ENCODE measurements around the gene TAF5L. TPM values are rescaled to one million over a fixed set of nuclear protein-coding genes. Genes with fewer than 3 reads are reported as not detected.

Gene TAF5L
- total and polyA plus RNA-seq, 2 of the 13 experiments (the other 11 are each of a cell fraction or from before 2014, with no cell fraction given), result 10.8 to 18.2 TPM

DNA sequence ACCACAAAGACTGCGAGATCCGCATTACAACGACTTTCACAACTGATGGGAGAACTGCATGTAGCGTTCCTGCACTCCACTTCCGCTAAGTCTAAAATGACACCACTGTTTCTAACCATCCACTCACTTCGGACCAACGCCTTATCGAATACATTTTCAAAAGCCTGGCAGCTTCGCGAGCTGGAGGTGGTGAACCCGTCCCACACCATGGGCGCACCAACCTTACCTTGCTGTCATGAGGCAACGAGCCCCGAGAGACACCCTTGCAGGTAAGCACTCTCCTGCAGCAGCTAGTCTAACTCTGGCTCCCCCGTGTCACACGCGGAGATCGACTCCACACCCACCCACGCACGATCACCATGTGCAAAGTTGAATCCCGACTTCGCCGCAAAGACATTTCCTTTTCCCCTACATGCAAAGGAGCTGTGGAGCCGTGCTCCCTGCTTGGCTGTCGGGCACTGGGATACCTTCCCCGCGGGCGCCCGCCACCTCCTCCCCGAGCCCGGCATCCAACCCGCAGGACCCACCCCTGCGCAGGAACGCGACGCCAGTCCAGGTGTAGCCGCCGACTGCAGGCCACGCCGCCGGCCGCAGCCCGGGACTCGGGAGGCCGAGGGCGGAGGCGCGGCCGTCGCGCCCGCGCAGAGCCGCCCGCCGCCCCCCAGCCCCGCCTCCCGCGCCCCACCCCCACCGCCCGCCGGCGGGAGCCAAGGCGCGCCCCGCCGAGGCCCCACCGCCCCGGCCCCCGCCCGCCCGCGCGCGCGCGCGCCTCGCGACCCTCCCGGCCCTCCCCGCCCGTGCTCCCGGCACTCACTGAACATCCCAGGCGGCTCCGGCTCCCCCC, 629 bp downstream of the TAF5L start (continued):
- TF ChIP-seq, protein P1, sequence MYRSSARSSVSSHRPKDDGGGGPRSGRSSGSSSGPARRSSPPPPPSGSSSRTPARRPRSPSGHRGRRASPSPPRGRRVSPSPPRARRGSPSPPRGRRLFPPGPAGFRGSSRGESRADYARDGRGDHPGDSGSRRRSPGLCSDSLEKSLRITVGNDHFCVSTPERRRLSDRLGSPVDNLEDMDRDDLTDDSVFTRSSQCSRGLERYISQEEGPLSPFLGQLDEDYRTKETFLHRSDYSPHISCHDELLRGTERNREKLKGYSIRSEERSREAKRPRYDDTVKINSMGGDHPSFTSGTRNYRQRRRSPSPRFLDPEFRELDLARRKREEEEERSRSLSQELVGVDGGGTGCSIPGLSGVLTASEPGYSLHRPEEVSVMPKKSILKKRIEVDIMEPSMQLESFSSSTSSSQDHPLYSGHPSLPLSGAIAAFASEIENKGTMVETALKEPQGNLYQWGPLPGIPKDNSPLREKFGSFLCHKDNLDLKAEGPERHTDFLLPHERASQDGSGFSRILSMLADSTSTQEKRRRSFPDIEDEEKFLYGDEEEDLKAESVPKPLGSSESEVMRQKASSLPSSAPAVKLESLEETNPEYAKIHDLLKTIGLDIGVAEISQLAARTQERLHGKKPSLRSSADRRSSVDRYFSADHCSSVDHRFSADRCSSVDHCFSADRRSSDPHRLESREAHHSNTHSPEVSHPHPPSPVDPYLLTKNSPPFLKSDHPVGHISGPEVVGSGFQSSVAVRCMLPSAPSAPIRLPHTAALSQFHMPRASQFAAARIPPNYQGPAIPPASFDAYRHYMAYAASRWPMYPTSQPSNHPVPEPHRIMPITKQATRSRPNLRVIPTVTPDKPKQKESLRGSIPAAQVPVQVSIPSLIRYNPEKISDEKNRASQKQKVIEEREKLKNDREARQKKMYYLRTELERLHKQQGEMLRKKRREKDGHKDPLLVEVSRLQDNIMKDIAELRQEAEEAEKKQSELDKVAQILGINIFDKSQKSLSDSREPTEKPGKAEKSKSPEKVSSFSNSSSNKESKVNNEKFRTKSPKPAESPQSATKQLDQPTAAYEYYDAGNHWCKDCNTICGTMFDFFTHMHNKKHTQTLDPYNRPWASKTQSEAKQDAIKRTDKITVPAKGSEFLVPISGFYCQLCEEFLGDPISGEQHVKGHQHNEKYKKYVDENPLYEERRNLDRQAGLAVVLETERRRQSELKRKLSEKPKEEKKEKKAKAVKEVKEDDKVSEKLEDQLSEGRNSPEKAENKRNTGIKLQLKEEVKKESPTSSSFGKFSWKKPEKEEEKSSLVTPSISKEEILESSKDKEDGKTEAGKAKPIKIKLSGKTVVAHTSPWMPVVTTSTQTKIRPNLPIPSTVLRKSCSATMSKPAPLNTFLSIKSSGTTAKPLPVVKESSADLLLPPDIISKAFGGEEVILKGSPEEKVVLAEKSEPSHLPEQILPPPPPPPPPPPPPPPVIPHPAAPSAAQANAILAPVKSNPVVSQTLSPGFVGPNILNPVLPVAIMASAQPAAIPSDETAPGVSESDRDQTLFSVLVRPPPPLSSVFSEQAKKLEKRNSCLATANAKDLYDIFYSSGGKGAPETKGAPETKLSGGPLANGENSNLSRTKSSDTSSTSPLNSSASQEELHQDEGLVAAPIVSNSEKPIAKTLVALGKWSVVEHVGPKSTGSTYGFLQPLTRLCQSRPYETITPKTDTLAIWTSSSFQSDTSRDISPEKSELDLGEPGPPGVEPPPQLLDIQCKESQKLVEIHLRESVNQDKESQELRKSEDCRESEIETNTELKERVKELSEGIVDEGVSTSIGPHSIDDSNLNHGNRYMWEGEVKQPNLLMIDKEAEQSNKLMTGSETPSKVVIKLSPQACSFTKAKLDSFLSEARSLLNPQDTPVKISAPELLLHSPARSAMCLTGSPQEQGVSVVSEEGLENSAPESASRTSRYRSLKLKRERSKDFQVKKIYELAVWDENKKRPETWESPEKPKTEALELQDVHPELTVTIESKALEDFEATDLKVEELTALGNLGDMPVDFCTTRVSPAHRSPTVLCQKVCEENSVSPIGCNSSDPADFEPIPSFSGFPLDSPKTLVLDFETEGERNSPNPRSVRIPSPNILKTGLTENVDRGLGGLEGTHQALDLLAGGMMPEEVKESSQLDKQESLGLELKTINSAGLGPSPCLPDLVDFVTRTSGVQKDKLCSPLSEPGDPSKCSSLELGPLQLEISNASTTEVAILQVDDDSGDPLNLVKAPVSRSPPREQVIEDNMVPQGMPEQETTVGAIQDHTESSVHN (CRISPR knock-in tag; IDR thresholded peaks at IDR 0.05), result no peak
- TF ChIP-seq PAWR (CRISPR knock-in tag; IDR thresholded peaks at IDR 0.05; ENCODE audit: borderline replicate concordance), result no peak
- no peak for TF ChIP-seq NKX3-1 (CRISPR knock-in tag; IDR thresholded peaks at IDR 0.05)
- no peak for TF ChIP-seq NFIB (CRISPR knock-in tag; IDR thresholded peaks at IDR 0.05; ENCODE audit: borderline replicate concordance)
- peak; percentile 75 for TF ChIP-seq KMT2A (CRISPR knock-in tag; IDR thresholded peaks at IDR 0.05)
- TF ChIP-seq ZNF780A (CRISPR knock-in tag; IDR thresholded peaks at IDR 0.05), result no peak
- TF ChIP-seq, protein P2, sequence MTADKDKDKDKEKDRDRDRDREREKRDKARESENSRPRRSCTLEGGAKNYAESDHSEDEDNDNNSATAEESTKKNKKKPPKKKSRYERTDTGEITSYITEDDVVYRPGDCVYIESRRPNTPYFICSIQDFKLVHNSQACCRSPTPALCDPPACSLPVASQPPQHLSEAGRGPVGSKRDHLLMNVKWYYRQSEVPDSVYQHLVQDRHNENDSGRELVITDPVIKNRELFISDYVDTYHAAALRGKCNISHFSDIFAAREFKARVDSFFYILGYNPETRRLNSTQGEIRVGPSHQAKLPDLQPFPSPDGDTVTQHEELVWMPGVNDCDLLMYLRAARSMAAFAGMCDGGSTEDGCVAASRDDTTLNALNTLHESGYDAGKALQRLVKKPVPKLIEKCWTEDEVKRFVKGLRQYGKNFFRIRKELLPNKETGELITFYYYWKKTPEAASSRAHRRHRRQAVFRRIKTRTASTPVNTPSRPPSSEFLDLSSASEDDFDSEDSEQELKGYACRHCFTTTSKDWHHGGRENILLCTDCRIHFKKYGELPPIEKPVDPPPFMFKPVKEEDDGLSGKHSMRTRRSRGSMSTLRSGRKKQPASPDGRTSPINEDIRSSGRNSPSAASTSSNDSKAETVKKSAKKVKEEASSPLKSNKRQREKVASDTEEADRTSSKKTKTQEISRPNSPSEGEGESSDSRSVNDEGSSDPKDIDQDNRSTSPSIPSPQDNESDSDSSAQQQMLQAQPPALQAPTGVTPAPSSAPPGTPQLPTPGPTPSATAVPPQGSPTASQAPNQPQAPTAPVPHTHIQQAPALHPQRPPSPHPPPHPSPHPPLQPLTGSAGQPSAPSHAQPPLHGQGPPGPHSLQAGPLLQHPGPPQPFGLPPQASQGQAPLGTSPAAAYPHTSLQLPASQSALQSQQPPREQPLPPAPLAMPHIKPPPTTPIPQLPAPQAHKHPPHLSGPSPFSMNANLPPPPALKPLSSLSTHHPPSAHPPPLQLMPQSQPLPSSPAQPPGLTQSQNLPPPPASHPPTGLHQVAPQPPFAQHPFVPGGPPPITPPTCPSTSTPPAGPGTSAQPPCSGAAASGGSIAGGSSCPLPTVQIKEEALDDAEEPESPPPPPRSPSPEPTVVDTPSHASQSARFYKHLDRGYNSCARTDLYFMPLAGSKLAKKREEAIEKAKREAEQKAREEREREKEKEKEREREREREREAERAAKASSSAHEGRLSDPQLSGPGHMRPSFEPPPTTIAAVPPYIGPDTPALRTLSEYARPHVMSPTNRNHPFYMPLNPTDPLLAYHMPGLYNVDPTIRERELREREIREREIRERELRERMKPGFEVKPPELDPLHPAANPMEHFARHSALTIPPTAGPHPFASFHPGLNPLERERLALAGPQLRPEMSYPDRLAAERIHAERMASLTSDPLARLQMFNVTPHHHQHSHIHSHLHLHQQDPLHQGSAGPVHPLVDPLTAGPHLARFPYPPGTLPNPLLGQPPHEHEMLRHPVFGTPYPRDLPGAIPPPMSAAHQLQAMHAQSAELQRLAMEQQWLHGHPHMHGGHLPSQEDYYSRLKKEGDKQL (CRISPR knock-in tag; IDR thresholded peaks at IDR 0.05; ENCODE audit: low read depth), result no peak
- TF ChIP-seq SIN3A (IDR thresholded peaks at IDR 0.05; ENCODE audit: borderline replicate concordance, low read depth, low read length), result 0 out of 2 replicates have a peak, but pooled peaks have one; percentile 59
- TF ChIP-seq PCBP1 (IDR thresholded peaks at IDR 0.05; ENCODE audit: borderline replicate concordance, low read depth, low read length), result no peak
- no peak for TF ChIP-seq RFX5 (IDR thresholded peaks at IDR 0.05; ENCODE audit: low read depth, low read length)
- TF ChIP-seq, protein P3, sequence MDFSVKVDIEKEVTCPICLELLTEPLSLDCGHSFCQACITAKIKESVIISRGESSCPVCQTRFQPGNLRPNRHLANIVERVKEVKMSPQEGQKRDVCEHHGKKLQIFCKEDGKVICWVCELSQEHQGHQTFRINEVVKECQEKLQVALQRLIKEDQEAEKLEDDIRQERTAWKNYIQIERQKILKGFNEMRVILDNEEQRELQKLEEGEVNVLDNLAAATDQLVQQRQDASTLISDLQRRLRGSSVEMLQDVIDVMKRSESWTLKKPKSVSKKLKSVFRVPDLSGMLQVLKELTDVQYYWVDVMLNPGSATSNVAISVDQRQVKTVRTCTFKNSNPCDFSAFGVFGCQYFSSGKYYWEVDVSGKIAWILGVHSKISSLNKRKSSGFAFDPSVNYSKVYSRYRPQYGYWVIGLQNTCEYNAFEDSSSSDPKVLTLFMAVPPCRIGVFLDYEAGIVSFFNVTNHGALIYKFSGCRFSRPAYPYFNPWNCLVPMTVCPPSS (IDR thresholded peaks at IDR 0.05), result no peak
- TF ChIP-seq KMT2B (CRISPR knock-in tag; IDR thresholded peaks at IDR 0.05), result peak; percentile 40
- TF ChIP-seq SMC3 (IDR thresholded peaks at IDR 0.05; ENCODE audit: low read length), result no peak
- TF ChIP-seq RELA (CRISPR knock-in tag; IDR thresholded peaks at IDR 0.05), result no peak
- no peak for TF ChIP-seq CCDC6 (CRISPR knock-in tag; IDR thresholded peaks at IDR 0.05)
